A673 (cell line): ENCODE measurements around the gene RHAG.

Source experiments
- EZH2 ChIP-seq: fragments of 200-600 bp; sonication (generic); IDR thresholded peaks from 2 replicates; pipeline ENCODE4 v1.6.1; 2017; ENCODE audit warnings: borderline replicate concordance, low read depth, mild to moderate bottlenecking, mixed read lengths, antibody characterized with exemption, low read length; ENCODE audit not compliant: poor library complexity, severe bottlenecking
- TF ChIP-seq, protein P1 (sequence below): fragments of 300-800, 200-600 bp; sonication (generic); conservative IDR thresholded peaks from 2 replicates; pipeline ENCODE4 v1.5.1; 2017; ENCODE audit warnings: low read depth, mild to moderate bottlenecking, antibody characterized with exemption, low read length, moderate library complexity, mixed read lengths

DNA sequence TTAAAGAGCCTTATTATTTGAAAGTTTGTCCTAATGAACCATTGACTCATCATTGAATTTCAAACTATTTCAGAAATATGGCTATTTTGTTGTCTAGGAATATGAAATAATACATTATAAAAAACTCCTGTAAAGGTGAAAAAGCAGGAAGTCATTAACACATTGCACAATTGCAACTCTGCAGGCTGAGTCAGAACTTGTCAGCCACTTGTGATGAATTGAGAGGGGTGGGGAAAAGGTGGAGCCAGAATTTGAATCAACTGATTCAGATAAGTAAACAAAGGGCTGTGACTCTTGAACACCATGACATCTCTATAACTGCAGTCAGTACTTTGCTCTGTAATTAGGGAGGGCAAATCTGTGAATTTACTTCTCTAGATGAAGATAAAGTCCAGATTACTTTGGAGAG is 80.2 kb downstream of the RHAG start:
- TF ChIP-seq, protein P1, sequence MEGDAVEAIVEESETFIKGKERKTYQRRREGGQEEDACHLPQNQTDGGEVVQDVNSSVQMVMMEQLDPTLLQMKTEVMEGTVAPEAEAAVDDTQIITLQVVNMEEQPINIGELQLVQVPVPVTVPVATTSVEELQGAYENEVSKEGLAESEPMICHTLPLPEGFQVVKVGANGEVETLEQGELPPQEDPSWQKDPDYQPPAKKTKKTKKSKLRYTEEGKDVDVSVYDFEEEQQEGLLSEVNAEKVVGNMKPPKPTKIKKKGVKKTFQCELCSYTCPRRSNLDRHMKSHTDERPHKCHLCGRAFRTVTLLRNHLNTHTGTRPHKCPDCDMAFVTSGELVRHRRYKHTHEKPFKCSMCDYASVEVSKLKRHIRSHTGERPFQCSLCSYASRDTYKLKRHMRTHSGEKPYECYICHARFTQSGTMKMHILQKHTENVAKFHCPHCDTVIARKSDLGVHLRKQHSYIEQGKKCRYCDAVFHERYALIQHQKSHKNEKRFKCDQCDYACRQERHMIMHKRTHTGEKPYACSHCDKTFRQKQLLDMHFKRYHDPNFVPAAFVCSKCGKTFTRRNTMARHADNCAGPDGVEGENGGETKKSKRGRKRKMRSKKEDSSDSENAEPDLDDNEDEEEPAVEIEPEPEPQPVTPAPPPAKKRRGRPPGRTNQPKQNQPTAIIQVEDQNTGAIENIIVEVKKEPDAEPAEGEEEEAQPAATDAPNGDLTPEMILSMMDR = no peak
- no peak for TF ChIP-seq EZH2
